SK-N-SH (cell line): ENCODE data around the gene DFFB. TPM values are rescaled to one million over a fixed set of nuclear protein-coding genes. Genes with fewer than 3 reads are reported as not detected.

Source experiments
- CTCF ChIA-PET: fragments of 300-600, 350-600 bp; formaldehyde crosslinking; extraction: SDS; loops from one replicate; lab custom pipeline; 2021; lab: Yijun Ruan, JAX
- POLR2A ChIA-PET: fragments of 350-600 bp; sonication (Branson Sonifier 250); formaldehyde crosslinking; extraction: SDS; loops from one replicate; lab custom pipeline; 2020; ENCODE audit warnings: antibody characterized with exemption, inconsistent platforms; lab: Yijun Ruan, JAX
- DNase-seq: peaks from one replicate; pipeline ENCODE4 v3.0.0; 2012
- H2AFZ ChIP-seq: fragments of 200-600 bp; sonication (generic); 2 replicates; pipeline ENCODE4 v1.8.1; 2016; ENCODE audit warnings: antibody characterized with exemption, mild to moderate bottlenecking, low read depth
- H3F3A ChIP-seq: fragments of 200-600 bp; sonication (generic); replicated peaks from 2 replicates; pipeline ENCODE3; 2016; ENCODE audit warnings: antibody characterized with exemption, mild to moderate bottlenecking; ENCODE audit not compliant: insufficient read depth
- H3K27ac ChIP-seq, 2 experiments: fragments of 200-500 bp in 1 of 2; fragments of 200-600 bp in 1 of 2; sonication (Bioruptor generic) in 1 of 2; sonication (generic), shearing (Covaris generic) in 1 of 2; 2 replicates each; pipeline versions ENCODE4 v1.5.1 to v1.6.1; 2014 to 2016; ENCODE audit warnings: low read depth in 2 of 2, inconsistent platforms in 1 of 2, low read length in 1 of 2, mild to moderate bottlenecking in 1 of 2, mixed read lengths in 1 of 2
- H3K27me3 ChIP-seq: fragments of 200-600 bp; sonication (generic), shearing (Covaris generic); 2 replicates; pipeline ENCODE4 v1.6.1; 2016; ENCODE audit warnings: mixed run types; ENCODE audit not compliant: insufficient read depth
- H3K36me3 ChIP-seq, 2 experiments: fragments of 200-500 bp in 1 of 2; fragments of 200-600 bp in 1 of 2; sonication (Bioruptor generic) in 1 of 2; sonication (generic) in 1 of 2; replicated peaks in 1 of 2; 2 replicates each; pipeline versions ENCODE3 to v1.5.1; 2014 to 2016; ENCODE audit warnings: low read length in 1 of 2, mild to moderate bottlenecking in 1 of 2; ENCODE audit not compliant: insufficient read depth in 2 of 2, control insufficient read depth in 1 of 2
- H3K4me1 ChIP-seq, 2 experiments: fragments of 200-500 bp in 1 of 2; fragments of 200-600 bp in 1 of 2; sonication (Bioruptor generic) in 1 of 2; sonication (generic), shearing (Covaris generic) in 1 of 2; 2 replicates each; pipeline versions ENCODE4 v1.5.1 to v1.6.1; 2014 to 2016; ENCODE audit warnings: low read depth in 1 of 2, low read length in 1 of 2, mixed run types in 1 of 2; ENCODE audit not compliant: insufficient read depth in 2 of 2, control insufficient read depth in 1 of 2
- H3K4me2 ChIP-seq: fragments of 200-600 bp; sonication (generic), shearing (Covaris generic); 2 replicates; pipeline ENCODE4 v1.6.1; 2017; ENCODE audit warnings: mixed run types
- H3K4me3 ChIP-seq, 2 experiments: fragments of 200-500 bp in 1 of 2; fragments of 200-600 bp in 1 of 2; sonication (Bioruptor generic) in 1 of 2; sonication (generic), shearing (Covaris generic) in 1 of 2; 2 replicates each; pipeline versions ENCODE4 v1.5.1 to v1.8.1; 2014 to 2016; ENCODE audit warnings: low read depth in 2 of 2, inconsistent platforms in 1 of 2, low read length in 1 of 2, mild to moderate bottlenecking in 1 of 2, mixed read lengths in 1 of 2, moderate library complexity in 1 of 2
- H3K79me2 ChIP-seq: fragments of 200-600 bp; sonication (generic); 2 replicates; pipeline ENCODE4 v1.8.1; 2017; ENCODE audit warnings: mild to moderate bottlenecking; ENCODE audit not compliant: insufficient read depth
- H3K9ac ChIP-seq: fragments of 200-600 bp; sonication (generic); 2 replicates; pipeline ENCODE4 v1.6.1; 2017; ENCODE audit warnings: mixed run types
- H3K9me2 ChIP-seq: fragments of 200-600 bp; sonication (generic); 2 replicates; pipeline ENCODE4 v1.6.1; 2017; ENCODE audit warnings: mixed run types
- H3K9me3 ChIP-seq: fragments of 200-600 bp; sonication (generic); 2 replicates; pipeline ENCODE4 v1.6.1; 2017; ENCODE audit warnings: mixed run types, mild to moderate bottlenecking, moderate library complexity
- H4K20me1 ChIP-seq: fragments of 200-600 bp; sonication (generic); 2 replicates; pipeline ENCODE4 v1.6.1; 2017; ENCODE audit warnings: mild to moderate bottlenecking, mixed run types; ENCODE audit not compliant: insufficient read depth
- CTCF ChIP-seq: fragments of 200-600 bp; sonication (generic); IDR thresholded peaks from 2 replicates; pipeline ENCODE4 v1.6.1; 2017; ENCODE audit warnings: antibody characterized with exemption, mild to moderate bottlenecking, moderate library complexity
- ELF1 ChIP-seq: IDR thresholded peaks from 2 replicates; pipeline ENCODE4 v1.4.0; 2012
- JUND ChIP-seq: IDR thresholded peaks from 2 replicates; pipeline ENCODE4 v1.4.0; 2012
- MAX ChIP-seq: IDR thresholded peaks from 2 replicates; pipeline ENCODE4 v1.4.0; 2012; ENCODE audit warnings: low read depth
- MEF2A ChIP-seq: IDR thresholded peaks from 2 replicates; pipeline ENCODE4 v1.4.0; 2012; ENCODE audit warnings: low read depth, borderline replicate concordance
- MXI1 ChIP-seq: IDR thresholded peaks from 2 replicates; pipeline ENCODE4 v1.6.1; 2012; ENCODE audit warnings: mild to moderate bottlenecking, low read depth, low read length, improper control_type of control experiment
- NRF1 ChIP-seq: IDR thresholded peaks from 2 replicates; pipeline ENCODE4 v1.6.1; 2012; ENCODE audit warnings: low read depth, mild to moderate bottlenecking, low read length
- PBX3 ChIP-seq: IDR thresholded peaks from 2 replicates; pipeline ENCODE4; 2012
- POLR2AphosphoS5 ChIP-seq: IDR thresholded peaks from 2 replicates; pipeline ENCODE4 v1.6.1; 2012; ENCODE audit warnings: low read depth, low read length
- REST ChIP-seq: IDR thresholded peaks from 2 replicates; pipeline ENCODE4 v1.6.1; 2012; ENCODE audit warnings: mild to moderate bottlenecking, low read depth, low read length, moderate library complexity
- RFX5 ChIP-seq: IDR thresholded peaks from 2 replicates; pipeline ENCODE4 v1.6.1; 2012; ENCODE audit warnings: mild to moderate bottlenecking, improper control_type of control experiment, low read length
- SIN3A ChIP-seq: IDR thresholded peaks from 2 replicates; pipeline ENCODE4 v1.6.1; 2012; ENCODE audit warnings: low read depth, mild to moderate bottlenecking, low read length, moderate library complexity, borderline replicate concordance
- SMC3 ChIP-seq: IDR thresholded peaks from 2 replicates; pipeline ENCODE4 v1.6.1; 2012; ENCODE audit warnings: low read depth, low read length, improper control_type of control experiment
- TAF1 ChIP-seq: IDR thresholded peaks from 2 replicates; pipeline ENCODE4 v1.6.1; 2012; ENCODE audit warnings: low read depth, mild to moderate bottlenecking, low read length, moderate library complexity, borderline replicate concordance
- TCF12 ChIP-seq: IDR thresholded peaks from 2 replicates; pipeline ENCODE4 v1.4.0; 2012
- YY1 ChIP-seq: IDR thresholded peaks from 2 replicates; pipeline ENCODE4 v1.4.0; 2012; ENCODE audit warnings: low read depth, mild to moderate bottlenecking
- WGBS: methylation state at CpG from one replicate; pipeline ENCODE4 v1.1.6; 2017; ENCODE audit warnings: low lambda C conversion rate; 5-methylcytosine and 5-hydroxymethylcytosine counted together
- polyA plus RNA-seq, 3 experiments: library from polyadenylated mRNA; depleted of rRNA; stranded (reverse); fragments of >200 nt; gene quantifications; 2 replicates each; pipeline ENCODE4 v1.2.3, GENCODE V29; 2012
- TF ChIP-seq, protein P1 (sequence below): IDR thresholded peaks from 2 replicates; pipeline ENCODE4 v1.4.0; 2012; ENCODE audit warnings: low read depth, borderline replicate concordance
- TF ChIP-seq, protein P2 (sequence below): fragments of 150-350 bp; IDR thresholded peaks from 2 replicates; pipeline ENCODE4 v1.6.1; 2017; ENCODE audit warnings: antibody characterized with exemption, low read length, low read depth, borderline replicate concordance

Gene DFFB
- polyA plus RNA-seq, 1 of the 3 experiments (the other 2 are of a cell fraction): 8.2 TPM

- peaks cover 0 to 2% of the 10 kb centered on the region in 2 experiments; a peak in 1 of 4 replicates for H3K4me1 ChIP-seq
- H3K27me3 ChIP-seq: no peaks in the 10 kb centered on the region
- TF ChIP-seq, protein P1, sequence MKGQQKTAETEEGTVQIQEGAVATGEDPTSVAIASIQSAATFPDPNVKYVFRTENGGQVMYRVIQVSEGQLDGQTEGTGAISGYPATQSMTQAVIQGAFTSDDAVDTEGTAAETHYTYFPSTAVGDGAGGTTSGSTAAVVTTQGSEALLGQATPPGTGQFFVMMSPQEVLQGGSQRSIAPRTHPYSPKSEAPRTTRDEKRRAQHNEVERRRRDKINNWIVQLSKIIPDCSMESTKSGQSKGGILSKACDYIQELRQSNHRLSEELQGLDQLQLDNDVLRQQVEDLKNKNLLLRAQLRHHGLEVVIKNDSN: no peak
- TF ChIP-seq MXI1 (no peak), PBX3 (no peak), CTCF (no peak), SIN3A (no peak), JUND (no peak), ELF1 (no peak), POLR2AphosphoS5 (no peak), TAF1 (no peak), NRF1 (no peak)
- H3K9ac ChIP-seq: no peak overlapping the region
- H2AFZ ChIP-seq: no peak overlapping the region
- no peaks in the 10 kb centered on the region for H4K20me1 ChIP-seq
- WGBS: 97% methylated on average over 6 of the region's 6 CpGs
- H3K79me2 ChIP-seq: no peaks in the 10 kb centered on the region
- no peaks in the 10 kb centered on the region for H3K9me2 ChIP-seq
- DNase-seq: no peak
- H3K36me3 ChIP-seq: peaks cover 25 to 40% of the 10 kb centered on the region in 2 experiments
- no peaks in the 10 kb centered on the region for H3K9me3 ChIP-seq
- no peak overlapping the region for H3K4me3 ChIP-seq
- ChIA-PET CTCF (no interaction called here), POLR2A (no interaction called here)
- H3F3A ChIP-seq: no peaks in the 10 kb centered on the region
- H3K27ac ChIP-seq: no peak overlapping the region
- H3K4me2 ChIP-seq: no peak overlapping the region
Observed at GRCh38 chr1:3837200-3837599, 20.1 kb upstream of the DFFB start.

DNA sequence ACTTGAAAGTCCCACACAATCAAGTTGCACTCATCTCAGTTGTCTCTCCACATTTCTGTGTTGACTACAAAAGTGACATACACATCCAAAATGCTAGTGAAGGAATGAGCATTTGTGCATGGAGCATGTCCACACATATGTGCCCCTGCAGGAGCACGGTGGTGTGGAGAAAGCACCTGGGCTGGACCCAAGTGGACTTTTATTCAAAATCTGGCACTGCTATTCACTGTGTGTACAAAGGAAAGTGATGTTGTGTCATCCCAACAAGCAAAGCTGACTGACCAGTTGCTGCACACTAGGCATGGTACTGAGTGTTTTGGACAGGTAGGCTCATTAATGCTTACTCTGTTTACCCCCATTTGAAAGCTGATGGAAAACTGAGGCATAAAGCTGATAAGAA lies 19.6 kb upstream of the DFFB start:
- Histone ChIP-seq H3K4me3 (no peak overlapping the region), H3K9ac (no peak overlapping the region), H3K9me3 (no peaks in the 10 kb centered on the region), H3K79me2 (no peaks in the 10 kb centered on the region), H3K9me2 (no peaks in the 10 kb centered on the region), H3K27me3 (no peaks in the 10 kb centered on the region), H4K20me1 (no peaks in the 10 kb centered on the region), H3K36me3 (peaks cover 25 to 40% of the 10 kb centered on the region in 2 experiments), H2AFZ (no peak overlapping the region), H3K27ac (no peak overlapping the region), H3K4me1 (no peaks in the 10 kb centered on the region), H3F3A (no peaks in the 10 kb centered on the region), H3K4me2 (no peak overlapping the region)
- CTCF ChIA-PET: no interaction called here
- no peak for DNase-seq
- POLR2A ChIA-PET: no interaction called here
- WGBS: 100% methylated on average over 1 of the region's 1 CpG
- TF ChIP-seq REST: no peak
- no peak for TF ChIP-seq MXI1
- TF ChIP-seq YY1: no peak
- TF ChIP-seq POLR2AphosphoS5: no peak
- no peak for TF ChIP-seq SMC3
- TF ChIP-seq, protein P2, sequence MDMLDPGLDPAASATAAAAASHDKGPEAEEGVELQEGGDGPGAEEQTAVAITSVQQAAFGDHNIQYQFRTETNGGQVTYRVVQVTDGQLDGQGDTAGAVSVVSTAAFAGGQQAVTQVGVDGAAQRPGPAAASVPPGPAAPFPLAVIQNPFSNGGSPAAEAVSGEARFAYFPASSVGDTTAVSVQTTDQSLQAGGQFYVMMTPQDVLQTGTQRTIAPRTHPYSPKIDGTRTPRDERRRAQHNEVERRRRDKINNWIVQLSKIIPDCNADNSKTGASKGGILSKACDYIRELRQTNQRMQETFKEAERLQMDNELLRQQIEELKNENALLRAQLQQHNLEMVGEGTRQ: no peak
- no peak for TF ChIP-seq TCF12
- no peak for TF ChIP-seq MEF2A
- TF ChIP-seq NRF1: no peak
- no peak for TF ChIP-seq CTCF
- no peak for TF ChIP-seq MAX
- no peak for TF ChIP-seq RFX5
